ENCODE data around the gene BTBD18. TPM values are rescaled to one million over a fixed set of nuclear protein-coding genes. Genes with fewer than 3 reads are reported as not detected.

The BTBD18 gene
- total RNA-seq, 6 experiments from 2014 or later = not detected

GRCh38 chr11:57764972-57765371 is 13.4 kb upstream of the BTBD18 start:
- DNase-seq = no peak
- peaks cover 46% of the 10 kb centered on the region for H3K4me1 Mint-ChIP-seq (ENCODE audit: low read depth)
- H3K27ac Mint-ChIP-seq = peak overlapping the region; percentile 99; the same call in 1 of the 2 replicates

DNA sequence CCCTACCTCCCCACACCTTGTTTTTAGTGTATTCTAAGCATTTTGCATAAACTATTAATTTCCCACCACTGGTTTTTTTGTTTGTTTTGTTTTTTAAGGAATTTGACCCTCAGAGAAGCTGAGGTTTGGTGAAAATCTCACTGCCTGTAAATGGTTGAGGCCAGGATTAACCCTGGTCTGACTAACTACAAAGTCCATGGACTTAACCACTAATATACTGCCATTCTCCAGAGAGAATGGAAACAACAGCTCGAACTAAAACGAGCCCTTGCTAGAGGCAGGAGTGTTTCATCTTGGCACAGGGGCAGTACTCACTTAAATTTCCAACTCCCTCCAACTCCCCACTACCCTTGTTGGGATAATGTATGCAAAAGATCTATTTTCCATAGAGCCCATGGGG is 12.9 kb upstream of the BTBD18 start:
- peaks cover 27% of the 10 kb centered on the region for H3K36me3 Mint-ChIP-seq (ENCODE audit: low read depth)
- H3K4me1 Mint-ChIP-seq (ENCODE audit: low read depth) = peaks cover 44% of the 10 kb centered on the region
- no peak for TF ChIP-seq CTCF (IDR thresholded peaks at IDR 0.05)
- no peaks in the 10 kb centered on the region for H3K9me3 Mint-ChIP-seq
- peak overlapping the region; percentile 99 for H3K27ac Mint-ChIP-seq
- H3K27me3 Mint-ChIP-seq (ENCODE audit: insufficient read depth) = no peaks in the 10 kb centered on the region
- H3K4me3 Mint-ChIP-seq = peak overlapping the region; percentile 100
- DNase-seq = no peak

More at GRCh38 chr11:57764972-57765371, 13.4 kb upstream of the BTBD18 start:
- H3K9me3 Mint-ChIP-seq = no peaks in the 10 kb centered on the region
- H3K27me3 Mint-ChIP-seq (ENCODE audit: insufficient read depth) = no peaks in the 10 kb centered on the region
- H3K4me3 Mint-ChIP-seq = peak overlapping the region; percentile 100
- TF ChIP-seq CTCF (IDR thresholded peaks at IDR 0.05) = no peak
- H3K36me3 Mint-ChIP-seq (ENCODE audit: low read depth) = peaks cover 30% of the 10 kb centered on the region

DNA sequence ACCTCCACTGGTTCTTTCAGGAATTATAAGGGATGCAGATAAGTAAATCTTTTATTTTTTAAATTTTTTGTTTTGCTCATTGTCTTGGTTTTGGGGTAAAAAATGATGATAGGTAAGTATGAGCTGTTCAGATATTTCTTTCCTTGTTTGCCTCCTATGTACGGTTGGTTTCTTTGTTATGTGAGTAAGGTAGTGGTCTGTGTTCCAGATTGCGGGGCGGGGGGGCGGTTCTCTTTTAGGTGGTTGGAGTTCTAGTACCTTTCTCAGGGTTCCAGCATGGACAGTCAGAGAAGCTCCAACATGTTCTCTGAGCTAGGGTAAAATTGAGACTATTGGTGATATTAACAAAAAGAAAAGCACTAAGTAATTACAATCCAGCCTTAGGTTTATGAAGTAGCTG is 12.4 kb upstream of the BTBD18 start:
- Mint-ChIP-seq H3K9me3 (no peaks in the 10 kb centered on the region), H3K4me3 (peak overlapping the region; percentile 100), H3K36me3 (ENCODE audit: low read depth) (peaks cover 23% of the 10 kb centered on the region), H3K27ac (peak overlapping the region; percentile 99), H3K27me3 (ENCODE audit: insufficient read depth) (no peaks in the 10 kb centered on the region), H3K4me1 (ENCODE audit: low read depth) (peaks cover 40% of the 10 kb centered on the region)
- TF ChIP-seq CTCF (IDR thresholded peaks at IDR 0.05) = no peak
- no peak for DNase-seq

GRCh38 chr11:57763568-57763967 is 11.9 kb upstream of the BTBD18 start:
- DNase-seq = peak; percentile 55
- H3K36me3 Mint-ChIP-seq (ENCODE audit: low read depth) = peaks cover 23% of the 10 kb centered on the region
- H3K4me1 Mint-ChIP-seq (ENCODE audit: low read depth) = peaks cover 40% of the 10 kb centered on the region
- peak; percentile 61 for TF ChIP-seq CTCF (IDR thresholded peaks at IDR 0.05)
- peak overlapping the region; percentile 100 for H3K4me3 Mint-ChIP-seq
- H3K9me3 Mint-ChIP-seq = no peaks in the 10 kb centered on the region
- peak overlapping the region; percentile 99 for H3K27ac Mint-ChIP-seq
- H3K27me3 Mint-ChIP-seq (ENCODE audit: insufficient read depth) = no peaks in the 10 kb centered on the region

- TF ChIP-seq CTCF (IDR thresholded peaks at IDR 0.05) = no peak
- peaks cover 21% of the 10 kb centered on the region for H3K36me3 Mint-ChIP-seq (ENCODE audit: low read depth)
- no peak for DNase-seq
- H3K27ac Mint-ChIP-seq = peak overlapping the region; percentile 99
- peak overlapping the region; percentile 100 for H3K4me3 Mint-ChIP-seq
- peaks cover 40% of the 10 kb centered on the region for H3K4me1 Mint-ChIP-seq (ENCODE audit: low read depth)
- H3K27me3 Mint-ChIP-seq (ENCODE audit: insufficient read depth) = no peaks in the 10 kb centered on the region
- H3K9me3 Mint-ChIP-seq = no peaks in the 10 kb centered on the region
Observed at GRCh38 chr11:57762235-57762861, 10.7 kb upstream of the BTBD18 start.

All from HFFc6 (cell line).